BLaER1 (cell line): ENCODE data around the gene RND3.

Experiments used
- H3K27ac ChIP-seq: shearing (Covaris generic); formaldehyde crosslinking; 2 replicates; pipeline ENCODE4 v1.8.1; 2022
- H3K27me3 ChIP-seq: shearing (Covaris generic); formaldehyde crosslinking; 2 replicates; pipeline ENCODE4 v1.8.1; 2022
- H3K36me3 ChIP-seq: shearing (Covaris generic); formaldehyde crosslinking; 2 replicates; pipeline ENCODE4 v1.8.1; 2022
- H3K4me1 ChIP-seq: shearing (Covaris generic); formaldehyde crosslinking; 2 replicates; pipeline ENCODE4 v1.8.1; 2022
- H3K4me2 ChIP-seq: shearing (Covaris generic); formaldehyde crosslinking; 2 replicates; pipeline ENCODE4 v1.8.1; 2022
- H3K4me3 ChIP-seq: shearing (Covaris generic); formaldehyde crosslinking; 2 replicates; pipeline ENCODE4 v1.8.1; 2022
- H3K9ac ChIP-seq: shearing (Covaris generic); formaldehyde crosslinking; 2 replicates; pipeline ENCODE4 v1.8.1; 2022
- H3K9me3 ChIP-seq: shearing (Covaris generic); formaldehyde crosslinking; 2 replicates; pipeline ENCODE4 v1.8.1; 2022
- H4K20me1 ChIP-seq: shearing (Covaris generic); formaldehyde crosslinking; 2 replicates; pipeline ENCODE4 v1.8.1; 2022
- Cebpa-rat ChIP-seq: shearing (Covaris generic); IDR thresholded peaks from 2 replicates; pipeline ENCODE4 v1.8.1; 2022

Gene RND3

GRCh38 chr2:150426724-150427123 is 60.7 kb downstream of the RND3 start:
- no peaks in the 10 kb centered on the region for H4K20me1 ChIP-seq
- no peaks in the 10 kb centered on the region for H3K36me3 ChIP-seq
- no peak for TF ChIP-seq Cebpa-rat
- H3K27me3 ChIP-seq: no peaks in the 10 kb centered on the region; the same call in 1 of the 2 replicates
- H3K27ac ChIP-seq: no peak overlapping the region
- no peak overlapping the region for H3K4me3 ChIP-seq
- no peak overlapping the region for H3K4me2 ChIP-seq
- no peak overlapping the region for H3K9ac ChIP-seq
- H3K4me1 ChIP-seq: no peaks in the 10 kb centered on the region
- no peaks in the 10 kb centered on the region for H3K9me3 ChIP-seq

- H4K20me1 ChIP-seq: no peaks in the 10 kb centered on the region
- H3K4me1 ChIP-seq: no peaks in the 10 kb centered on the region
- H3K27me3 ChIP-seq: no peaks in the 10 kb centered on the region; the same call in 1 of the 2 replicates
- no peak overlapping the region for H3K9ac ChIP-seq
- H3K4me3 ChIP-seq: no peak overlapping the region
- no peaks in the 10 kb centered on the region for H3K36me3 ChIP-seq
- no peak for TF ChIP-seq Cebpa-rat
- H3K4me2 ChIP-seq: no peak overlapping the region
- no peaks in the 10 kb centered on the region for H3K9me3 ChIP-seq
- no peak overlapping the region for H3K27ac ChIP-seq
Measured at GRCh38 chr2:150426315-150426714, 61.2 kb downstream of the RND3 start.

DNA sequence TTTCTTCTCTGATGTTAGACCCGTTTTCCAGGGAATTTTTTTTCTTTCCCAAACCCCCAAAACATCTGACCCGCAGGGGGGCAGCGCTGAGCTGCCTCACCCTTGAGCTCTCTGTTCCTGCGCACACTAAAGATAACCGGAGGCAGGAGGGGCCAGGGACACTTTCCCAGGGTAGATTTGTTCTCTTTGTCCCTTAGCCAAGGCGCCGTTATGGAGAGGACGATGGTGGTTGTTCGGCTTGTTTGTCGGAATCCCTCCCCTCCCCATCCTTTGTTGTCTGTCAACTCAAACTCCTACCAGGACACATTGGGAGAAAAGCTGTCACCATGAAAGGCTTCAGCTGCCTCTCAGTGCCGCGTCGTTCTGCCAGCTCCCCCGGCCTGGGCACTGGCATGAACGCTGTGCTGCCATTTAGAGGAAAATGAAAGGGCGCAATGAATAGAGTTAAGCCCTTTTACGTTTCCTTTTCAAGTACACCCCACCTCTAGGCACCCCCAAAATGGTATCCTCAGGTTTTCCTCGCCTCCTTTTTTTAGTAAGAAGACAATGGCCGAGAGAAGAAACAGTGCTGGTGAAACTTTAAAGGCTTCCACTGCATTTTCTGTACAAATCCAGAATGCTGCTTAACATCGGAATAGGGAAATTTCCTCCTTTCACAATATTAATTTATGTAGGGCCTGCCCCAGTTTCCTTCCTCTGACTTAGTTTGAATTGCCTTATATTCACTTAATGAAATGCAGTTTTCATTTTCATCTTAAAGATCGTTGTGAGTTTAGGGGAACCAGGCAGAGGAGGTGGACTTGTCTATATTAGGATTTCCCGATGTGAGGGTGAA is 62.1 kb downstream of the RND3 start:
- Histone ChIP-seq H4K20me1 (no peaks in the 10 kb centered on the region), H3K27me3 (no peaks in the 10 kb centered on the region; the same call in 1 of the 2 replicates), H3K4me3 (no peak overlapping the region), H3K27ac (no peak overlapping the region), H3K36me3 (no peaks in the 10 kb centered on the region), H3K9me3 (no peaks in the 10 kb centered on the region), H3K9ac (no peak overlapping the region), H3K4me1 (no peaks in the 10 kb centered on the region), H3K4me2 (no peak overlapping the region)
- TF ChIP-seq Cebpa-rat: no peak

- no peak overlapping the region for H3K27ac ChIP-seq
- no peaks in the 10 kb centered on the region; the same call in 1 of the 2 replicates for H3K27me3 ChIP-seq
- no peaks in the 10 kb centered on the region for H3K36me3 ChIP-seq
- no peaks in the 10 kb centered on the region for H4K20me1 ChIP-seq
- H3K9me3 ChIP-seq: no peaks in the 10 kb centered on the region
- no peak for TF ChIP-seq Cebpa-rat
- H3K4me3 ChIP-seq: no peak overlapping the region
- H3K4me1 ChIP-seq: no peaks in the 10 kb centered on the region
- no peak overlapping the region for H3K9ac ChIP-seq
- H3K4me2 ChIP-seq: no peak overlapping the region
Measured at GRCh38 chr2:150424406-150424805, 63.1 kb downstream of the RND3 start.

DNA sequence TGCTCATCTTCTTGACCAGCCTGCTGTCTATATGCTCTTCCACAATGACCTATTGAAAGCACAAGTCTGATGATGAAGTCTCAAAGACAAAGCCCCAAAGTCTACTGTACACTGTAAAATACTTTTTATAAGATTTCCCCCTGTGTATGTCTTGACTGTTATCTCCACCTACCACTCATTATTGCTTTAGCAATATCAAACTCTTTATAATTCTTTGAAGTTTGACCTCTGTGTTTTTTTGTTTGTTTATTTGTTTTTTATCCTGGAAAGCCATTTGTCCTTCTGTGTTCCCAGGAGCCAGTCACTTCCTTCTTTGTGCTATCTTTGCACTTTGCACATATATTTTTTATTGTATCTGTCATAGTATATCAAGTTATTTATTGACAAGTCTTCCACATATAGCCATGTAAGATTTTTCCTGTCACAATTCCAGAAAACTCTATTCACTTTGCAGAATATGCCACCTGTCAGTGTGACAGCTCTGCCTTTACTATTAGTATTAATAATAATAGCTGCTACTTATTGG is 66.3 kb downstream of the RND3 start:
- H3K27me3 ChIP-seq: no peaks in the 10 kb centered on the region
- H3K36me3 ChIP-seq: no peaks in the 10 kb centered on the region
- no peak for TF ChIP-seq Cebpa-rat
- no peak overlapping the region for H3K4me3 ChIP-seq
- H4K20me1 ChIP-seq: no peaks in the 10 kb centered on the region
- no peaks in the 10 kb centered on the region for H3K9me3 ChIP-seq
- H3K9ac ChIP-seq: no peak overlapping the region
- no peak overlapping the region for H3K27ac ChIP-seq
- H3K4me2 ChIP-seq: no peak overlapping the region
- no peaks in the 10 kb centered on the region for H3K4me1 ChIP-seq

DNA sequence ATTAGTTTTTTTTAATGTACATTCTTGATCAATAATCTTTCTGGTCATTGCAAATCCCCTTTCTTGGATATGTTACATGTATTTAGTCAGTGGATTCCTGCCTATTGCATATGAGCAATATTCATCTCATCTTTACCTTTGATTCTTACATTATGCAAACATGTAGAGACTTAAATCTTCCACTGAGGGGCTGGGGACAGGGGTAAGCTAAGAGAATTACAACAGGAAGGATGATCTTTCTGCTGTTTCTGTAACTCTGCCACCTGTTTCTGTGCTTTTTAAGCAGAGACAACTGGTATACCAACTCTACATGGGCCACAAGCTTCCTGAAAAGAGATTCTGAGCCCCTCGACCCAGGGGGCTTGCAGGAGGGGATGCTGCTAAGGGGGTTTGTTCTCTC is 68.6 kb downstream of the RND3 start:
- Histone ChIP-seq H3K9me3 (no peaks in the 10 kb centered on the region), H4K20me1 (no peaks in the 10 kb centered on the region), H3K4me2 (no peak overlapping the region), H3K27ac (no peak overlapping the region), H3K36me3 (no peaks in the 10 kb centered on the region), H3K9ac (no peak overlapping the region), H3K4me1 (0 out of 2 replicates have a peak, but pooled peaks cover 2% of the 10 kb centered on the region), H3K27me3 (no peaks in the 10 kb centered on the region), H3K4me3 (no peak overlapping the region)
- no peak for TF ChIP-seq Cebpa-rat
